Measurements from ENCODE around the gene CCDC196. TPM values are rescaled to one million over a fixed set of nuclear protein-coding genes. Genes with fewer than 3 reads are reported as not detected.
"Not testable (repeated sequence)": the region's sequence is repeated elsewhere in the genome, so short reads cannot be mapped to it uniquely, and the experiment has no call there.

Gene CCDC196
- total RNA-seq, 2 experiments from 2014 or later = not detected

DNA sequence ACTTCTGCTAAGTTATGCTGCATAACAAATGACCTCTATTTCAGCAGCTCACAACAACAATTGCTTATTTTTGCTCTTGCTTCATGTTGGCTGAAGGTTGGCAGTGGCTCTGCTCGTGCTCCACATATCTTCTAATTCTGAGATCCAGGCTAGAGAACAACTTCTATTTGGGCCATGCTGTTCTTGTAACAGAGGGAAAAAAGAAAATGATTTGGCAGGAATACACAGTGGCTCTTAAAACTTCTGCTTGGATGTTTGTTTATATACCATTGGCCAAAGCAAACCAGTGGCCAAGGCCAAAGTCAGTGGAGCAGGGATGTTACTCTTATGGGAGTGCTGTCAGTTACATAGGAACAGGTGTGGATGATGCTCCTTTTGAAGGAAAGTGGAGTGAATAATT is 53.9 kb downstream of the CCDC196 start:
- H3K36me3 ChIP-seq (ENCODE audit: insufficient read depth, low read length) = no peaks in the 10 kb centered on the region
- H3K27me3 Mint-ChIP-seq = no peaks in the 10 kb centered on the region
- POLR2A ChIA-PET = no interaction called here
- no peak overlapping the region for H3K27ac ChIP-seq (ENCODE audit: low read depth in 1 of 2, low read length in 2 of 2)
- ATAC-seq (ENCODE audit: poor library complexity) (no peak), DNase-seq (no peak)
- CTCF ChIA-PET = no interaction called here
- no peaks in the 10 kb centered on the region for H3K9me3 ChIP-seq (ENCODE audit: control insufficient read depth in 1 of 2, insufficient read depth in 1 of 2, low read length in 2 of 2)
- H3K36me3 Mint-ChIP-seq (ENCODE audit: low read depth) = no peaks in the 10 kb centered on the region
- H3K27me3 ChIP-seq (ENCODE audit: control insufficient read depth in 1 of 2, insufficient read depth in 2 of 2, low read length in 2 of 2) = no peaks in the 10 kb centered on the region
- no peak overlapping the region for H3K4me3 Mint-ChIP-seq
- H3K4me1 ChIP-seq (ENCODE audit: insufficient read depth, low read length) = no peaks in the 10 kb centered on the region
- peaks cover 31% of the 10 kb centered on the region for H3K4me1 Mint-ChIP-seq (ENCODE audit: low read depth)
- intact Hi-C loops (cut with DNase I, micrococcal nuclease) = no loop called here
- TF ChIP-seq, protein P1, sequence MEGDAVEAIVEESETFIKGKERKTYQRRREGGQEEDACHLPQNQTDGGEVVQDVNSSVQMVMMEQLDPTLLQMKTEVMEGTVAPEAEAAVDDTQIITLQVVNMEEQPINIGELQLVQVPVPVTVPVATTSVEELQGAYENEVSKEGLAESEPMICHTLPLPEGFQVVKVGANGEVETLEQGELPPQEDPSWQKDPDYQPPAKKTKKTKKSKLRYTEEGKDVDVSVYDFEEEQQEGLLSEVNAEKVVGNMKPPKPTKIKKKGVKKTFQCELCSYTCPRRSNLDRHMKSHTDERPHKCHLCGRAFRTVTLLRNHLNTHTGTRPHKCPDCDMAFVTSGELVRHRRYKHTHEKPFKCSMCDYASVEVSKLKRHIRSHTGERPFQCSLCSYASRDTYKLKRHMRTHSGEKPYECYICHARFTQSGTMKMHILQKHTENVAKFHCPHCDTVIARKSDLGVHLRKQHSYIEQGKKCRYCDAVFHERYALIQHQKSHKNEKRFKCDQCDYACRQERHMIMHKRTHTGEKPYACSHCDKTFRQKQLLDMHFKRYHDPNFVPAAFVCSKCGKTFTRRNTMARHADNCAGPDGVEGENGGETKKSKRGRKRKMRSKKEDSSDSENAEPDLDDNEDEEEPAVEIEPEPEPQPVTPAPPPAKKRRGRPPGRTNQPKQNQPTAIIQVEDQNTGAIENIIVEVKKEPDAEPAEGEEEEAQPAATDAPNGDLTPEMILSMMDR (IDR thresholded peaks at IDR 0.05) = no peak
- no peak overlapping the region for H3K27ac Mint-ChIP-seq
- no peak overlapping the region for H3K4me3 ChIP-seq (ENCODE audit: low read length)
- no peaks in the 10 kb centered on the region for H3K9me3 Mint-ChIP-seq

DNA sequence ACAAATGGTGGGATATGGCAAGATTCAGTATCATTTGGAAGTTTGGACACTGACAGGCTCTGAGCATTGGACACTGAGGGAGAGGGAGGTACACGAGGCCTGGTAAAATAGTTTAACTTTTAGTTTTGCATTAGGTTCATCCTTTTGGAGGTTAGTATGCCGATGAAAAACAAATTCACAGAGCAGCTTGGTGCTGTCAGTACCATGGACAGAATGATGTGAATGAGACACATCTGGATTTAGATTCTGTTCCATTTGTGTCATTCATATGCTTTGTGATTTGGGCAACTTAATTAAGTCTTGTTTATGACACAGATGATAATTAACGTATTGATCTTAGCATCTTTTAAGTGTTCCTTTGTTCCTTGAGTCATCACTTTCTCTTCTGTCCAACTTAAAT is 55.5 kb downstream of the CCDC196 start:
- H3K4me1 ChIP-seq (ENCODE audit: insufficient read depth, low read length) = no peaks in the 10 kb centered on the region
- peaks cover 0 to 7% of the 10 kb centered on the region in 2 experiments for H3K9me3 ChIP-seq (ENCODE audit: control insufficient read depth in 1 of 2, insufficient read depth in 1 of 2, low read length in 2 of 2)
- DNase-seq = no peak
- Mint-ChIP-seq H3K36me3 (ENCODE audit: low read depth) (no peaks in the 10 kb centered on the region), H3K4me3 (no peak overlapping the region), H3K27me3 (no peaks in the 10 kb centered on the region), H3K27ac (no peak overlapping the region), H3K4me1 (ENCODE audit: low read depth) (peaks cover 24% of the 10 kb centered on the region), H3K9me3 (no peaks in the 10 kb centered on the region)
- H3K4me3 ChIP-seq (ENCODE audit: low read length) = no peak overlapping the region
- ChIA-PET POLR2A (no interaction called here), CTCF (no interaction called here)
- H3K36me3 ChIP-seq (ENCODE audit: insufficient read depth, low read length) = no peaks in the 10 kb centered on the region
- no peak overlapping the region for H3K27ac ChIP-seq (ENCODE audit: low read depth in 1 of 2, low read length in 2 of 2)
- no peak for ATAC-seq (ENCODE audit: poor library complexity)
- H3K27me3 ChIP-seq (ENCODE audit: control insufficient read depth in 1 of 2, insufficient read depth in 2 of 2, low read length in 2 of 2) = no peaks in the 10 kb centered on the region
- intact Hi-C loops (cut with DNase I, micrococcal nuclease) = no loop called here
- TF ChIP-seq, protein P1 (IDR thresholded peaks at IDR 0.05) = no peak

DNA sequence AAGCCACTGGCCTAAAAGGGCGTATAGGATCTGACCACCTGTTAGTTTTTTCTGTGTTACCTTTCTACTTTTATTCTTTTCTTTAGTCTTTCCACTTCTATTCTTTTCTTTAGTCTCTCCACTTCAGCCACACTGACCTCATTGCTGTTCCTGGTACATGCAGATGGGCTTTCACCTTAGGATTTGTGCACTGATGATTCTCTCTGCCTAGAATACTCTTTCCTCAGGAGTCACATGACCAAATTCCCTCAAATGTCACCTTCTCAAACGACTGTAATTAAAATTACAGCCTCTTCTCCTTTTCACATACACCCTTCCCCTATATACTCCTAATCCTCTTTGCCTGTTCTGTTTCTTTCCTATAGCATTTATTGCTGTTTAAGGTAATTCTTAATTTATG is 57.8 kb downstream of the CCDC196 start:
- DNase-seq = no peak
- no peak overlapping the region for H3K27ac Mint-ChIP-seq

DNA sequence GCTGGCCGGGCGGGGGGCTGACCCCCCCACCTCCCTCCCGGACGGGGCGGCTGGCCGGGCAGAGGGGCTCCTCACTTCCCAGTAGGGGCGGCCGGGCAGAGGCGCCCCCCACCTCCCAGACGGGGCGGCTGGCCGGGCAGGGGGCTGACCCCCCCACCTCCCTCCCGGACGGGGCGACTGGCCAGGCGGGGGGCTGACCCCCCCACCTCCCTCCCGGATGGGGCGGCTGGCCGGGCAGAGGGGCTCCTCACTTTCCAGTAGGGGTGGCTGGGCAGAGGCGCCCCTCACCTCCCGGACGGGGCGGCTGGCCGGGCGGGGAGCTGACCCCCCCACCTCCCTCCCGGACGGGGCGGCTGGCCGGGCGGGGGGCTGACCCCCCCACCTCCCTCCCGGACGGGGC is 59.0 kb downstream of the CCDC196 start:
- CTCF ChIA-PET = not testable (repeated sequence)

More for the DNA sequence above, 57.8 kb downstream of the CCDC196 start:
- Mint-ChIP-seq H3K4me3 (no peak overlapping the region), H3K36me3 (ENCODE audit: low read depth) (no peaks in the 10 kb centered on the region), H3K4me1 (ENCODE audit: low read depth) (peaks cover 9% of the 10 kb centered on the region), H3K9me3 (no peaks in the 10 kb centered on the region), H3K27me3 (no peaks in the 10 kb centered on the region)
- Histone ChIP-seq H3K4me3 (ENCODE audit: low read length) (no peak overlapping the region), H3K27ac (ENCODE audit: low read depth in 1 of 2, low read length in 2 of 2) (no peak overlapping the region), H3K36me3 (ENCODE audit: insufficient read depth, low read length) (no peaks in the 10 kb centered on the region), H3K9me3 (ENCODE audit: control insufficient read depth in 1 of 2, insufficient read depth in 1 of 2, low read length in 2 of 2) (peaks cover 0 to 7% of the 10 kb centered on the region in 2 experiments), H3K27me3 (ENCODE audit: control insufficient read depth in 1 of 2, insufficient read depth in 2 of 2, low read length in 2 of 2) (no peaks in the 10 kb centered on the region), H3K4me1 (ENCODE audit: insufficient read depth, low read length) (no peaks in the 10 kb centered on the region)
- TF ChIP-seq, protein P1 (IDR thresholded peaks at IDR 0.05) = no peak
- POLR2A ChIA-PET = no interaction called here
- CTCF ChIA-PET = no interaction called here
- no peak for ATAC-seq (ENCODE audit: poor library complexity)
- intact Hi-C loops (cut with DNase I, micrococcal nuclease) = no loop called here

DNA sequence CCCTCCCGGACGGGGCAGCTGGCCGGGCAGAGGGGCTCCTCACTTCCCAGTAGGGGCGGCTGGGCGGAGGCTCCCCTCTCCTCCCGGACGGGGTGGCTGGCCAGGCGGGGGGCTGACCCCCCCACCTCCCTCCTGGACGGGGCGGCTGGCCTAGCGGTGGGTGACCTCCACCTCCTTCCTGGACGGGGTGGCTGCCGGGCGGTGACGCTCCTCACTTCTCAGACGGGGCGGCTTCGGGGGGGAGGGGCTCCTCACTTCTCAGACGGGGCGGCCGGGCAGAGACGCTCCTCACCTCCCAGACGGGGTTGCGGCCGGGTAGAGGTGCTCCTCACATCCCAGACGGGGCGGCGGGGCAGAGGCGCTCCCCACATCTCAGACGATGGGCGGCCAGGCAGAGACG is 59.6 kb downstream of the CCDC196 start:
- H3K27ac Mint-ChIP-seq; H3K27me3 Mint-ChIP-seq; POLR2A ChIA-PET; H3K27ac ChIP-seq (ENCODE audit: low read depth in 1 of 2, low read length in 2 of 2); DNase-seq; H3K36me3 Mint-ChIP-seq (ENCODE audit: low read depth); H3K4me3 ChIP-seq (ENCODE audit: low read length); H3K36me3 ChIP-seq (ENCODE audit: insufficient read depth, low read length); H3K4me1 ChIP-seq (ENCODE audit: insufficient read depth, low read length); H3K27me3 ChIP-seq (ENCODE audit: control insufficient read depth in 1 of 2, insufficient read depth in 2 of 2, low read length in 2 of 2); H3K4me1 Mint-ChIP-seq (ENCODE audit: low read depth); H3K9me3 Mint-ChIP-seq; CTCF ChIA-PET; H3K4me3 Mint-ChIP-seq; H3K9me3 ChIP-seq (ENCODE audit: control insufficient read depth in 1 of 2, insufficient read depth in 1 of 2, low read length in 2 of 2); intact Hi-C loops (cut with DNase I, micrococcal nuclease); ATAC-seq (ENCODE audit: poor library complexity): not testable (repeated sequence)

More for the DNA sequence above, 59.0 kb downstream of the CCDC196 start:
- H3K27me3 ChIP-seq (ENCODE audit: control insufficient read depth in 1 of 2, insufficient read depth in 2 of 2, low read length in 2 of 2); ATAC-seq (ENCODE audit: poor library complexity); DNase-seq; H3K27me3 Mint-ChIP-seq; H3K36me3 Mint-ChIP-seq (ENCODE audit: low read depth); H3K27ac Mint-ChIP-seq; H3K27ac ChIP-seq (ENCODE audit: low read depth in 1 of 2, low read length in 2 of 2); H3K9me3 ChIP-seq (ENCODE audit: control insufficient read depth in 1 of 2, insufficient read depth in 1 of 2, low read length in 2 of 2); POLR2A ChIA-PET; H3K4me3 ChIP-seq (ENCODE audit: low read length); H3K4me1 ChIP-seq (ENCODE audit: insufficient read depth, low read length); H3K36me3 ChIP-seq (ENCODE audit: insufficient read depth, low read length); H3K9me3 Mint-ChIP-seq; H3K4me1 Mint-ChIP-seq (ENCODE audit: low read depth); intact Hi-C loops (cut with DNase I, micrococcal nuclease); H3K4me3 Mint-ChIP-seq: not testable (repeated sequence)

Data from CD4-positive, alpha-beta T cell (primary cell).